Endothelial cell of umbilical vein (primary cell): Measurements from ENCODE around the gene KHDC3L.

Source experiments
- EZH2 ChIP-seq: IDR thresholded peaks from 2 replicates; pipeline ENCODE4 v1.6.1; 2012; ENCODE audit warnings: borderline replicate concordance, low read depth, mild to moderate bottlenecking, moderate library complexity, low read length, inconsistent platforms; ENCODE audit not compliant: severe bottlenecking
- GATA2 ChIP-seq: IDR thresholded peaks from 2 replicates; pipeline ENCODE4 v1.7.0; 2011; ENCODE audit warnings: low read depth, mild to moderate bottlenecking, moderate library complexity, mixed read lengths, low read length; ENCODE audit not compliant: insufficient read length, insufficient read depth
- POLR2A ChIP-seq: IDR thresholded peaks from 2 replicates; pipeline ENCODE4 v1.6.1; 2012; ENCODE audit warnings: low read depth, mild to moderate bottlenecking, control low read depth, low read length
- POLR2AphosphoS5 ChIP-seq: IDR thresholded peaks from 2 replicates; pipeline ENCODE4 v1.6.1; 2012; ENCODE audit warnings: low read depth, mild to moderate bottlenecking, control low read depth, low read length, moderate library complexity; ENCODE audit not compliant: insufficient read depth
- TF ChIP-seq, protein P1 (sequence below), 2 donors: IDR thresholded peaks; 1 replicate in 1 of 2; 2 replicates in 1 of 2; pipeline ENCODE4 v1.5.1; 2011; ENCODE audit warnings: low read length in 2 of 2, mild to moderate bottlenecking in 2 of 2, moderate library complexity in 2 of 2, control low read depth in 1 of 2, inconsistent platforms in 1 of 2, low read depth in 1 of 2; ENCODE audit not compliant: insufficient read depth in 1 of 2; ENCODE audit errors: extremely low read depth in 1 of 2
- TF ChIP-seq, protein P2 (sequence below): IDR thresholded peaks from 2 replicates; pipeline ENCODE4 v1.6.1; 2011; ENCODE audit not compliant: insufficient read depth, insufficient read length

DNA sequence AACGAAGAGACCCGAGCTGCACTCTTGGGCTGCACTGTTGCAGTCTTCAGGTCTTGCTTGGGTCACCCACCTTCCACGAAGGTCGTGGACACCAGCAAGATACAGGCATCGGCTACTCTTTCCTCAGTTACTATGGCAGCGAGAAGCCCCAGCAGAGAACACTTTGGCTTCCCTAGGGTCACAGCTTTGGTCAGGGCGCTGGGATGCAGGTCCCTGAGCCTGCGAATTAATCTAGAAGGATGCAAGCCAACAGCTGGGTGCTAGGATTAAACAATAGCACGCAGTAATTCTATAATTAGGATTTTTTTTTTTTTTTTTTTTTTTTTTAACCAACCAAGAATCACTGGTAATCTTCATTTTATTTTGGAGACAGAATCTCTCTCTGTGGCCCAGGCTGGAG, 2.1 kb downstream of the KHDC3L start:
- no peak for TF ChIP-seq EZH2
- no peak for TF ChIP-seq POLR2AphosphoS5
- TF ChIP-seq, protein P1, sequence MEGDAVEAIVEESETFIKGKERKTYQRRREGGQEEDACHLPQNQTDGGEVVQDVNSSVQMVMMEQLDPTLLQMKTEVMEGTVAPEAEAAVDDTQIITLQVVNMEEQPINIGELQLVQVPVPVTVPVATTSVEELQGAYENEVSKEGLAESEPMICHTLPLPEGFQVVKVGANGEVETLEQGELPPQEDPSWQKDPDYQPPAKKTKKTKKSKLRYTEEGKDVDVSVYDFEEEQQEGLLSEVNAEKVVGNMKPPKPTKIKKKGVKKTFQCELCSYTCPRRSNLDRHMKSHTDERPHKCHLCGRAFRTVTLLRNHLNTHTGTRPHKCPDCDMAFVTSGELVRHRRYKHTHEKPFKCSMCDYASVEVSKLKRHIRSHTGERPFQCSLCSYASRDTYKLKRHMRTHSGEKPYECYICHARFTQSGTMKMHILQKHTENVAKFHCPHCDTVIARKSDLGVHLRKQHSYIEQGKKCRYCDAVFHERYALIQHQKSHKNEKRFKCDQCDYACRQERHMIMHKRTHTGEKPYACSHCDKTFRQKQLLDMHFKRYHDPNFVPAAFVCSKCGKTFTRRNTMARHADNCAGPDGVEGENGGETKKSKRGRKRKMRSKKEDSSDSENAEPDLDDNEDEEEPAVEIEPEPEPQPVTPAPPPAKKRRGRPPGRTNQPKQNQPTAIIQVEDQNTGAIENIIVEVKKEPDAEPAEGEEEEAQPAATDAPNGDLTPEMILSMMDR (IDR thresholded peaks at IDR 0.05; ENCODE audit: extremely low read depth in 1 of 2, insufficient read depth in 1 of 2, low read depth in 1 of 2, low read length in 2 of 2), result no peak
- TF ChIP-seq GATA2, result no peak
- no peak for TF ChIP-seq POLR2A
- TF ChIP-seq, protein P2, sequence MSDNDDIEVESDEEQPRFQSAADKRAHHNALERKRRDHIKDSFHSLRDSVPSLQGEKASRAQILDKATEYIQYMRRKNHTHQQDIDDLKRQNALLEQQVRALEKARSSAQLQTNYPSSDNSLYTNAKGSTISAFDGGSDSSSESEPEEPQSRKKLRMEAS, result no peak
